OCI-LY3 (cell line): ENCODE data around the gene CHERP.

Experiments
- H2AFZ ChIP-seq: fragments of 200-600, 300-600 bp; shearing (Covaris generic); 2 replicates; pipeline ENCODE4 v1.6.0; 2014; ENCODE audit warnings: antibody characterized with exemption, low read depth, low read length
- H3K27ac ChIP-seq: fragments of 200-600, 300-600 bp; sonication (generic); 2 replicates; pipeline ENCODE4 v1.5.1; 2014; ENCODE audit warnings: mild to moderate bottlenecking, low read length, moderate library complexity, mixed read lengths
- H3K27me3 ChIP-seq: fragments of 200-600, 300-600 bp; sonication (generic); 2 replicates; pipeline ENCODE4 v1.6.1; 2014; ENCODE audit warnings: low read depth, low read length, mixed read lengths
- H3K36me3 ChIP-seq: fragments of 200-600, 300-600 bp; sonication (generic); replicated peaks from 2 replicates; pipeline ENCODE3; 2014; ENCODE audit warnings: low read depth, low read length, mixed read lengths
- H3K4me1 ChIP-seq: fragments of 300-600, 200-600 bp; sonication (generic); 2 replicates; pipeline ENCODE4 v1.6.1; 2014; ENCODE audit warnings: low read length, mixed read lengths
- H3K4me2 ChIP-seq: fragments of 200-600, 300-600 bp; sonication (generic); 2 replicates; pipeline ENCODE4 v1.6.1; 2014; ENCODE audit warnings: low read length, mixed read lengths
- H3K4me3 ChIP-seq: fragments of 300-600, 200-600 bp; sonication (generic); 2 replicates; pipeline ENCODE4 v1.5.1; 2014; ENCODE audit warnings: antibody characterized with exemption, mild to moderate bottlenecking, low read length, moderate library complexity
- H3K79me2 ChIP-seq: fragments of 300-600, 200-600 bp; shearing (Covaris generic); 2 replicates; pipeline ENCODE4 v1.6.1; 2014; ENCODE audit warnings: mild to moderate bottlenecking, low read length, mixed read lengths
- H3K9ac ChIP-seq: fragments of 300-600, 200-600 bp; shearing (Covaris generic); 2 replicates; pipeline ENCODE4 v1.6.0; 2014; ENCODE audit warnings: mild to moderate bottlenecking, low read length, moderate library complexity
- H3K9me3 ChIP-seq: fragments of 200-600, 300-600 bp; shearing (Covaris generic); 2 replicates; pipeline ENCODE4 v1.6.1; 2014; ENCODE audit warnings: low read length, mixed read lengths; ENCODE audit not compliant: insufficient read depth
- H4K20me1 ChIP-seq: fragments of 200-600, 300-600 bp; sonication (generic); 2 replicates; pipeline ENCODE4 v1.6.1; 2016; ENCODE audit warnings: low read length, mixed read lengths; ENCODE audit not compliant: insufficient read depth
- EZH2phosphoT487 ChIP-seq: fragments of 200-600 bp; shearing (Covaris generic); IDR thresholded peaks from 2 replicates; pipeline ENCODE4 v1.6.1; 2018; ENCODE audit warnings: antibody characterized with exemption, mixed run types, low read depth
- TF ChIP-seq, protein P1 (sequence below): fragments of 200-600, 300-600 bp; sonication (generic); IDR thresholded peaks from 2 replicates; pipeline ENCODE4 v1.5.1; 2014; ENCODE audit warnings: antibody characterized with exemption, low read length, low read depth

CHERP gene, protein sequence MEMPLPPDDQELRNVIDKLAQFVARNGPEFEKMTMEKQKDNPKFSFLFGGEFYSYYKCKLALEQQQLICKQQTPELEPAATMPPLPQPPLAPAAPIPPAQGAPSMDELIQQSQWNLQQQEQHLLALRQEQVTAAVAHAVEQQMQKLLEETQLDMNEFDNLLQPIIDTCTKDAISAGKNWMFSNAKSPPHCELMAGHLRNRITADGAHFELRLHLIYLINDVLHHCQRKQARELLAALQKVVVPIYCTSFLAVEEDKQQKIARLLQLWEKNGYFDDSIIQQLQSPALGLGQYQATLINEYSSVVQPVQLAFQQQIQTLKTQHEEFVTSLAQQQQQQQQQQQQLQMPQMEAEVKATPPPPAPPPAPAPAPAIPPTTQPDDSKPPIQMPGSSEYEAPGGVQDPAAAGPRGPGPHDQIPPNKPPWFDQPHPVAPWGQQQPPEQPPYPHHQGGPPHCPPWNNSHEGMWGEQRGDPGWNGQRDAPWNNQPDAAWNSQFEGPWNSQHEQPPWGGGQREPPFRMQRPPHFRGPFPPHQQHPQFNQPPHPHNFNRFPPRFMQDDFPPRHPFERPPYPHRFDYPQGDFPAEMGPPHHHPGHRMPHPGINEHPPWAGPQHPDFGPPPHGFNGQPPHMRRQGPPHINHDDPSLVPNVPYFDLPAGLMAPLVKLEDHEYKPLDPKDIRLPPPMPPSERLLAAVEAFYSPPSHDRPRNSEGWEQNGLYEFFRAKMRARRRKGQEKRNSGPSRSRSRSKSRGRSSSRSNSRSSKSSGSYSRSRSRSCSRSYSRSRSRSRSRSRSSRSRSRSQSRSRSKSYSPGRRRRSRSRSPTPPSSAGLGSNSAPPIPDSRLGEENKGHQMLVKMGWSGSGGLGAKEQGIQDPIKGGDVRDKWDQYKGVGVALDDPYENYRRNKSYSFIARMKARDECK

DNA sequence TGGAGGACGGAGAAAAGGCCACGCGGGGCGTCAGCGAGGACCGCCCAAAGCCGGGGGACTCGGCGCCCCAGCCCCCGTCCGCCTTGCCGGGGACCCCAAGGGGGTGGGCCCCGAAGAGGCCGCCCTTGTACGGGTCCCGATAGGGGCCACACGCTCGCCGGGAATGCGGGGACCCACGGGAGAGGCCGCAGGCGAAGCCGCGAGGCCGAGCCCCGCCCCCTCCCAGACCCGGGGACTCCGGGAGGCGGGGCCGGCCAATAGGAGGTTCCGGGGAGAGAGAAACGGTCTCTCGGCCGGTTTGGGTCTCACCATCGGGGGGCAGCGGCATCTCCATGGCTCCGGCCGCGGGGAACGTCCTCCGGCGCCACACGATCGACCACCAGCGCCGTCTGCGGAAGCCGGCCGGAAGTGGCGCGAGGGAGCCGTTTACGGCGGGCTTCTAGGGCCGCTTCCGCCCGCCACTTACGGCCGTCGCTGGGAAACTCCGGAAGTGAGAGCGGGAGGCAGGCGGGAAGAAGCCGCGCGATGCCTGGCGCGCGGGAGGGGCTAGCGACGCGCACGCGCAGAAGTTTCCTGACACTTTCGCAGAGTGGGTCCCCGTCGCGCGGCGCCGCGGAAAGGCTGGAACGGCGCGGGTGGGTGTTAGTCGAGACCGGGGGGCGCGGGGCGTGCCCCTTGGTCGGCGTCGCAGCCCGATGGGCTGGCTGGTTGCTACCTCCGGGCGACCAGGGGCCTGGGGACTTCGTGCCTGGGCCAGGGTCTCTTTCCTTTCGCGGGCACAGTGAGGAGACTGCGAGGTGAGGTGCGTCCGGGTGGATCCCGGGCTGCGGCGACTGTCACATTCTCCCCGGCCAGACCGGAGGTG is at the start of gene CHERP:
Gene CHERP, minus strand, starts transcription at position 393 of the 865 bp plus-strand sequence. Its CDS starts 59 bp downstream, at position 334.
- H3K4me1 ChIP-seq: peaks cover 16% of the 10 kb centered on the region
- H2AFZ ChIP-seq: peak within 1 kb of the TSS; percentile 28; the same call in 1 of the 2 replicates
- H3K79me2 ChIP-seq: peaks cover 75% of the 10 kb centered on the region
- H3K9me3 ChIP-seq: no peaks in the 10 kb centered on the region
- H3K36me3 ChIP-seq: peaks cover 35% of the 10 kb centered on the region
- peak within 1 kb of the TSS; percentile 84 for H3K9ac ChIP-seq
- peak within 1 kb of the TSS; percentile 72 for H3K27ac ChIP-seq
- peak within 1 kb of the TSS; percentile 96 for H3K4me3 ChIP-seq
- TF ChIP-seq EZH2phosphoT487: no peak
- TF ChIP-seq, protein P1, sequence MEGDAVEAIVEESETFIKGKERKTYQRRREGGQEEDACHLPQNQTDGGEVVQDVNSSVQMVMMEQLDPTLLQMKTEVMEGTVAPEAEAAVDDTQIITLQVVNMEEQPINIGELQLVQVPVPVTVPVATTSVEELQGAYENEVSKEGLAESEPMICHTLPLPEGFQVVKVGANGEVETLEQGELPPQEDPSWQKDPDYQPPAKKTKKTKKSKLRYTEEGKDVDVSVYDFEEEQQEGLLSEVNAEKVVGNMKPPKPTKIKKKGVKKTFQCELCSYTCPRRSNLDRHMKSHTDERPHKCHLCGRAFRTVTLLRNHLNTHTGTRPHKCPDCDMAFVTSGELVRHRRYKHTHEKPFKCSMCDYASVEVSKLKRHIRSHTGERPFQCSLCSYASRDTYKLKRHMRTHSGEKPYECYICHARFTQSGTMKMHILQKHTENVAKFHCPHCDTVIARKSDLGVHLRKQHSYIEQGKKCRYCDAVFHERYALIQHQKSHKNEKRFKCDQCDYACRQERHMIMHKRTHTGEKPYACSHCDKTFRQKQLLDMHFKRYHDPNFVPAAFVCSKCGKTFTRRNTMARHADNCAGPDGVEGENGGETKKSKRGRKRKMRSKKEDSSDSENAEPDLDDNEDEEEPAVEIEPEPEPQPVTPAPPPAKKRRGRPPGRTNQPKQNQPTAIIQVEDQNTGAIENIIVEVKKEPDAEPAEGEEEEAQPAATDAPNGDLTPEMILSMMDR: no peak
- no peaks in the 10 kb centered on the region for H3K27me3 ChIP-seq
- peaks cover 29% of the 10 kb centered on the region for H4K20me1 ChIP-seq
- peak within 1 kb of the TSS; percentile 95 for H3K4me2 ChIP-seq

DNA sequence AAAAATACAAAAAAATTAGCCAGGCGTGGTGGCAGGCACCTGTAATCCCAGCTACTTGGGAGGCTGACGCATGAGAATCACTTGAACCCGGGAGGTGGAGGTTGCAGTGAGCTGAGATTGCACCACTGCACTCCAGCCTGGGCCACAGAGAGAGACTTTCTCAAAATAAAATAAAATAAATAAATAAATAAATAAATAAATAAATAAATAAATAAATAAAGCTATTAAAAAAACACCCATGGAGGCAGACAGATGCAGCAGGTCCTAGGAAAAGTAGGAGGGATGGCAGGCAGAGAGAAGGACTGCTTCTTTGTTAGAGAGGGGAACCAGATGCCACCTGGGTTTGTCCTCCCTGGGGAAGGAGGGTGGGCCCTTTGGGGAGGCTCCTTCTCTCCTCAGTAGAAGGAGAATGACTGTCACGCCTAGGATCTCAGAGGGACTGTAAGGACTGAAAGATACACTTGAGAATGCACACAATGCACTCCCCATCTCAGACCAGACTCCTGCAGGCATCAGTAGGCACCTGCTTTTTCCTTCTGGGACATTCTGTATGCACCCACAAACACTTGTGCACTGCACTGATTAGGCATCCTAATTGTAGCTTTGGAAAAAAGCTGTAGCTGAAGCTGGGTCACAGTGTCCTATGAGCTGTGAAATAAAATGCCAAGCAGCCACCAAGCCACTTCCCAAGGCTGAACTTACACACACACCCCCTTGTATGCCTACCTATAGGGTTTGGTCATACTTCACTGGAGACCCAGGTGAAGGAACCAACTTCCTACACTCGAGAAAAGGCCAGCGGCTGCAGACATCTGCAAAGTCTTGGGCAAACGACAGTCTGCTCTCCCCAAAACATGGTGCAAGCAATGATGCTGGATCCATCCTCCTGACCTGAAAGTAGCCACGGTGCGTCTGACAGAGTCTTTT is 48.9 kb upstream of the CHERP start:
- H3K9me3 ChIP-seq: no peaks in the 10 kb centered on the region
- H4K20me1 ChIP-seq: peaks cover 48% of the 10 kb centered on the region
- no peak overlapping the region for H3K27ac ChIP-seq
- H2AFZ ChIP-seq: no peak overlapping the region
- no peaks in the 10 kb centered on the region for H3K27me3 ChIP-seq
- no peak overlapping the region for H3K9ac ChIP-seq
- H3K36me3 ChIP-seq: peaks cover 5% of the 10 kb centered on the region
- peaks cover 83% of the 10 kb centered on the region for H3K4me1 ChIP-seq
- no peak for TF ChIP-seq EZH2phosphoT487
- TF ChIP-seq, protein P1: no peak
- no peak overlapping the region for H3K4me2 ChIP-seq
- H3K4me3 ChIP-seq: no peak overlapping the region
- peaks cover 99% of the 10 kb centered on the region for H3K79me2 ChIP-seq

DNA sequence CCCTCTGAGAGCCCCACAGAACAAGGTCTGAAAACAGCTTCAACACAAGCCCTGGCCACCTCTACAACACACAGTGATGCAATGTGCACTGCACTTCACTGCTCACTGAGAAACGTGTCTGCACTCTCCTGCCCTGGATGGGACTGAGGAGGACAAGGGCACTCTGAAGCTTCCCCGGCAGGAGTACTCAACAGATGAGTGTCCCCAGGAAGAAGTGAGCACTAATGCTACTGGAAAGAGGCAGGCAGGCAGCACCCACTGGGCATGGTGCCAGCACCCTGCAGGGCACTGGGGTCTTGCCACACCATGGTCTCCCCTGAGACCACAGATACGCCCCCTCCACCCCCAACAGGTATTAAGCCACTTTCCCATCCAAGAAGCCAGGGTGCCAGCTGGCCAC is 47.7 kb upstream of the CHERP start:
- no peak for TF ChIP-seq EZH2phosphoT487
- TF ChIP-seq, protein P1: no peak
- no peaks in the 10 kb centered on the region for H3K27me3 ChIP-seq
- H2AFZ ChIP-seq: no peak overlapping the region
- H3K4me1 ChIP-seq: peaks cover 85% of the 10 kb centered on the region
- H4K20me1 ChIP-seq: peaks cover 35% of the 10 kb centered on the region
- peaks cover 97% of the 10 kb centered on the region for H3K79me2 ChIP-seq
- H3K27ac ChIP-seq: peak overlapping the region; percentile 93
- no peaks in the 10 kb centered on the region for H3K9me3 ChIP-seq
- peaks cover 12% of the 10 kb centered on the region for H3K36me3 ChIP-seq
- peak overlapping the region; percentile 92 for H3K4me2 ChIP-seq
- H3K9ac ChIP-seq: peak overlapping the region; percentile 97
- H3K4me3 ChIP-seq: peak overlapping the region; percentile 79; the same call in 1 of the 2 replicates
